CD4-positive, alpha-beta T cell treated with Interleukin-4 for 4 hours (primary cell): ENCODE measurements around the gene SPTBN1.

Source experiments
- DNase-seq: peaks from one replicate; pipeline ENCODE4 v3.0.0-alpha.2; 2020

SPTBN1 gene

DNA sequence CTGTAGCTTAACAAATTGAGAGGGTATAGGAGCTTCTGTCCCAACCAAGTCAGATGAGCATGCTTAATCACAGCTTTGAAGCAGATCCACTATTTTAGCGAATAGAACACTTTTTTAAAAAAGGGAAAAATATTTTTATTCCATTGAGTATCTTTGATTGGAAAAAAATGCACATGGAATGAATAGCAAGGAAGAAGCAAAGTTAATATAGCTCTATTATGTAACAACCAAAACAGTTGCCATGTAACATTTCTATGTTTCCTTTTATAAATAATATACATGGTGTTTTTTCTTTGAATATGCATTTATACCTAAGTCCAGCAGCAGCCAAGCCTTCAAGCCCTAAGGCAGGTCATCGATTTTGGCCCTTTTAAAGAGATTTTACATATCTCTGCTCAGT is 21.4 kb upstream of the SPTBN1 start:
- no peak for DNase-seq

- DNase-seq: no peak
These were observed 20.6 kb upstream of the SPTBN1 start for GRCh38 chr2:54435325-54436226.

DNA sequence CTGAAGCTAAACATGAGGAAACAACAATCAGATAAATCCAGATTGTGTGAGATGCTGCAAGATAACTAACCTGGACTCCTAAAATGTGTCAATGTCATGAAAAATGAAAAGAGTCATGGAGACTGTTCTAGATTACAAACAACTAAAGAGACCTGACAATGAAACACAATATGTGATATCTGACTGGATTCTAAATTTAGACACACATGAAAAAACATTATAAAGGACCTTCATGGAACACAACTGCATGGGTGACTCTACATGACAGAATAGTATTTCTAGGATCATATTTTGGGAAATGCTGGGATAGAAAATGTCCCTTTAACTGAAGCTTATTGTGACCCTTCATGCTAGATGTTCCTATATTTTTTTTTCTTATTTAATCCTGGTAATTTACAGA is 18.5 kb upstream of the SPTBN1 start:
- DNase-seq: no peak

- no peak for DNase-seq
These were observed 17.9 kb upstream of the SPTBN1 start for GRCh38 chr2:54438271-54438670.

DNA sequence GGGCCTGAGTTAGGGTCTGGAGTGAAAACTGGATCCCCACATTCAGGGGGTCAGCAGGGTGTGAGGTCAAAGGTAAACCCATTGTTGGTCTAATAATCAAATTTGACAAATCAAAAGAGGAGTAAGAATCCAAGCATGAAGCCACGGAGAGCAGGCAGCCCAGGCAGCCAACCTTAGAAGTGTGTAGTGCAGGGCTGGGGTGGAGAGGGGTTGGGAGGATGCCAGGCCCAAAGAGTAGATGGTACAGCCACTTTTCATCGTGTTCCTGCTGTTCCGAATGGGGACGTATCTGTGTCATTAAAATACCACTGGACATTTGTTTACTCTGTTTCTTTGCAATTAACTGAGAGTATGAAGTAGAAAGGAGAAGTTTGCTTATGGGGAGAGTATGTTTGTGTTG is 16.5 kb upstream of the SPTBN1 start:
- no peak for DNase-seq

- no peak for DNase-seq
These were observed 16.1 kb upstream of the SPTBN1 start for GRCh38 chr2:54440050-54440449.

GRCh38 chr2:54444503-54444902 is 11.6 kb upstream of the SPTBN1 start:
- no peak for DNase-seq

DNA sequence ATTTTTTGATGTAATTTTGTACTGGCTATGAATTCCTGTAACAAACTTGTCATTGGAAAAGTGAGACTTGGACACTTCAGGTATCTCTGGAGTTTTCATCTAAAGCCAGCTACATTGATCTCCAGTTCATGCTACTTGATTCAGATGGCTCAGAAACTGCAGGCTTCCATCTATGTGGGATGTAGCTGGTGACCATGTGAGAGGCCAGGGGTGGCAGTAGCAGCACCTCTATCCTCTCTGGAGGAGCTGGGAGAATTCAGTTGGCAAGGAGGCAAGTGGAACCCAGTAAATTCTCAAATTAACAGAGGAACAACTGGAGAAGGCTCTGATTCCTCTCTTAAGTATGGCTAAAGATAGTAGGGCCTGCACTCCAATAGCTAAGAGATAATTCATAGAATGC is 10.0 kb upstream of the SPTBN1 start:
- no peak for DNase-seq

DNA sequence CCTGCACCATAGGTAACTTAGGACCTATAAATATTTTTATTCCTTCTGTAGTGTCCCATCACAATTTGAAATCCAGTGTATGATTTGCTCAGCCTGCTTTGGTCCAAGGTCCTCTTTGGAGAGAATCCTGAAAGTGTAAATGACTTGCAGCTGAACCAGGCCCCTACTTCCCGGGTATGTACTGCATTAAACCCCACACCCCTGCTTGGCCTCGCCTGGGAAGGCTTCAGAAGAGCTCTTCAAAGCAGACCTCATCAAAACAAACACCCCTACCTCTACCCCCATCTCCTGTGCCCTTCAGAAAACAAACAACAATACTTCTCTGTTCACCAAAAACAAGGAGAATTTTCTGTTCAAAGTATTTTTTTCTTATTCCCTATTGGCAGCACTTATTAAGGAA is 9.5 kb upstream of the SPTBN1 start:
- no peak for DNase-seq

DNA sequence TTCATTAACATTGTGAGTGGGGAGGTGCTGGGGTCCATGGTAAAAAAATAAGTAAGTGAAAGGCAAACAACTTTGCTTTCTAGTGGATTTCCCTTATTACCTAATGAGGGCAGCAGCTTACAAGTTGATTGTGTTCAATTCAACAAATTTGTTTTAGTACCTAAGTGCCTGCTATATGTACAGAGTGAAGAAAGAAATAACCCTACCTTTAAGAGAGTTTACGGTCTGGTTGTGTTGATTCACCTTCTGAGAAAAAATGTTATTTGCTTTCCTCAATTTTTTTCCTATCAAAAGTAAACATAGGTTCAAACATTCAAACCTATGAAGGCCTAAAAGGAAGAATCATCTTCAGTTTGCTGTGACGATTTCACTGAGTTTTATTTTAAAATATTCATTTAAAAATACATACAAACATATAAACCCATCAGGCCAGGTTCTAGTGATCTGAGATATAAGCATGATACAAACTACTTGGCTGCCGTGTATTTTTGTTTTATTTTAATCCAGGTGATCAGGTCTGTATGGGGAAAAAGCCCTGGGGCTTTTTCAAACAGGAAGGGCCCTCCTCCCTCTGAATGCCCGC is 1.5 kb upstream of the SPTBN1 start:
- DNase-seq: no peak

- no peak for DNase-seq
These were observed 980 bp upstream of the SPTBN1 start for GRCh38 chr2:54455131-54455562.

- DNase-seq: no peak
These were observed 160 bp downstream of the SPTBN1 start for GRCh38 chr2:54456362-54456611.

GRCh38 chr2:54456612-54457322 is 640 bp downstream of the SPTBN1 start:
- DNase-seq: no peak

DNA sequence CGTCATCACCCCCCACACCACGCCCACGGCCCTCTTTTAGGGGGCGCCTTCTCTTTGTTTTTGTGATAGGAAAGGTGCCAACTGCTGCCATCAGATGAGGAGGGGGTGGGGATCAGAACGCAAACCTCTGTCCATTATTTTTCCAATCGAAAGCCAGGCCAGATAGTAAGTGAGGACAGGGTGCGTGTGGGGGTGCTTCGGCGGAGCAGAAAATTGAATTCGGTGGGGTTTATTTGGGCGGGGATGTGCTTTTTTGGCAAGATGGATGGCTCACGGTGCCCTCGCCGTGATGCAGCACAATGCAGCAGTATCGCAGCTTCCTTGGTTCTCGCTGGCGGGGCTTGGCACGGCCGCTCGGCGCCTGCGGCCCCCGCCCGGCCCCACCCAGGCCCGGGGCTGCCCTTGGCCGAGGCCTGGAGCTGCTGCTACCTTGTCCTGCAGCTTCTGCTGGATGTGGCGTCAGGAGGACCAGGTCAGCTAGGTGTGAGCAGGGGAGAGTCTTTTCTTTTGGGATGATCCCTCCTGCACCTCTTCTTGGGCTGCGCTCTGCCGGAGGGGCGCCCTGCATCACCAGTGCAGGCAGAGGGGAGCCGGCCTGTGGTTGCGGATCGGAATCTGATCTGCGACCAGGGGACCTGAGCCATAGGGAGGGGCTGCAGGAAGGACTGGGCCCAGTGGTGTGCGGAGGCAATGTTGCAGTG is 1.3 kb downstream of the SPTBN1 start:
- DNase-seq: no peak

GRCh38 chr2:54459037-54459441 is 2.9 kb downstream of the SPTBN1 start:
- no peak for DNase-seq

GRCh38 chr2:54461261-54461660 is 5.1 kb downstream of the SPTBN1 start:
- DNase-seq: no peak

GRCh38 chr2:54464341-54464740 is 8.2 kb downstream of the SPTBN1 start:
- no peak for DNase-seq

- no peak for DNase-seq
These were observed 9.0 kb downstream of the SPTBN1 start for GRCh38 chr2:54465143-54465542.

DNA sequence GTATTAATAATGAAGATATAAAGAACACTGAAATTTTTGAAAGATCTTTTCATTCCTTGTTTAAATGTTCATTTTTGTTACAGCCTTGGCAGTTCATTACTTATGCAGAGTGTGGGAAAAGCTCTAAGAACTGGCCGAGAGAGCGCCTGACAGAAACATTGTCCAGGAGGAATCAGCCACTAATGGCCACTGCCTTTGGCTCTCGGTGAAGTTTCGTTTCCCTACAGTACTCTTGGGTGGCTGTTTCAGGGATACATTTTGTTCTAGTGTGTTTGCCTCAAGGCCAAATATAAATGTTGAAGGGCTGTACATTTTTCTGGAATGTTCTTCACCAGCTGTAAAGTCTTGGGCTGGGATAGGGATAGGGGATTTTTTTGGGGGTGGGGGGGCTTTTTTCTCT is 10.7 kb downstream of the SPTBN1 start:
- DNase-seq: no peak

DNA sequence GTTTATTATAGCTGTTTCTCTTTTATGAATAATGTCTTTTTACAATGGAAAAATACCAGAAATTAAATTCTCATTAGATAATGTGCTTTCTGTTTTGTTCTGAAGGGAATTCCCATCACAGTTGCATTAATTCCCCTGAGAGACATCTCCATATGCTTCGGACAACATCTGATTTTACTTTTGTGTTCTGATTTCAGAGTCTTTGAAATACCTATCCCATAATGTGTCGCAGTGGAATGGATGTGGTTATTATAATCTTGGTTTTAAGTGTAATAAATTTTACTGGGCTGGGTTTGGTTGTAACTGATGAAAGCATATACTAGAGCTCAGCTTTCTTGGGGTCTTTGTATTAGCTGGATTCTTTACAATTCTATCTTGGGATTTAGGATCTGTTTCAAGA is 12.5 kb downstream of the SPTBN1 start:
- DNase-seq: no peak

GRCh38 chr2:54469484-54470053 is 13.4 kb downstream of the SPTBN1 start:
- no peak for DNase-seq

- no peak for DNase-seq
These were observed 14.3 kb downstream of the SPTBN1 start for GRCh38 chr2:54470266-54470938.
